ENCODE measurements around the gene SMURF2. TPM values are rescaled to one million over a fixed set of nuclear protein-coding genes. Genes with fewer than 3 reads are reported as not detected.

Gene SMURF2
- total and polyA plus RNA-seq, 4 donors = 9.9 to 85.6 (median 22.5) TPM

DNA sequence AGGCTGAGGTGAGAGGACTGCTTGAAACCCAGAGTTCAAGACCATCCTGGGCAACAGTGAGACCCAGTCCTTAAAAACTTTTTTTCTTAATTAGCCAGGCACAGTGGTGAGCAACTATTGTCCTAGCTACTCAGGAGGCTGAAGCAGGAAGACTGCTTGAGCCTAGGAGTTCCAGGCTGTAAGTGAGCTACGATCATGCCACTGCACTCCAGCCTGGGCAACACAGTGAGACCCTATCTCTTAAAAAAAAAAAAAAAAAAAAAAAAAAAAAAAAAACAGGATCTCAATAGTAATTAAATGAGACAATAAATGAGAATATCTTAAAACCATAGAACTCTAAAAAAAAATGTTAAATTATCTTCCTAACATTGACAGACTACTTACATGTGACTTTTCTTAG is 14.3 kb downstream of the SMURF2 start:
- Histone ChIP-seq H3K9me3 (ENCODE audit: control insufficient read depth in 4 of 4, insufficient read depth in 3 of 4, low read length in 3 of 4) (no peaks in the 10 kb centered on the region), H3K4me1 (ENCODE audit: control insufficient read depth in 5 of 5, insufficient read depth in 5 of 5, low read length in 5 of 5) (peaks cover 0 to 6% (median 0%) of the 10 kb centered on the region in 5 donors), H3K9ac (ENCODE audit: insufficient read depth in 1 of 2, low read length in 2 of 2) (no peak overlapping the region), H3K27ac (ENCODE audit: low read depth in 1 of 2, low read length in 1 of 2) (no peak overlapping the region), H3K27me3 (ENCODE audit: control insufficient read depth in 3 of 3, insufficient read depth in 3 of 3, low read length in 2 of 3) (no peaks in the 10 kb centered on the region), H3K36me3 (ENCODE audit: control insufficient read depth in 4 of 4, insufficient read depth in 4 of 4, low read length in 4 of 4) (peaks cover 0 to 4% (median 2%) of the 10 kb centered on the region in 4 donors), H3K4me3 (no peak overlapping the region)
- DNase-seq (no peak), ATAC-seq (ENCODE audit: insufficient read depth, low FRiP score) (no peak)
- WGBS, 2 donors = 91 to 94% methylated on average over 1 of the region's 1 CpG
- TF ChIP-seq, protein P1, sequence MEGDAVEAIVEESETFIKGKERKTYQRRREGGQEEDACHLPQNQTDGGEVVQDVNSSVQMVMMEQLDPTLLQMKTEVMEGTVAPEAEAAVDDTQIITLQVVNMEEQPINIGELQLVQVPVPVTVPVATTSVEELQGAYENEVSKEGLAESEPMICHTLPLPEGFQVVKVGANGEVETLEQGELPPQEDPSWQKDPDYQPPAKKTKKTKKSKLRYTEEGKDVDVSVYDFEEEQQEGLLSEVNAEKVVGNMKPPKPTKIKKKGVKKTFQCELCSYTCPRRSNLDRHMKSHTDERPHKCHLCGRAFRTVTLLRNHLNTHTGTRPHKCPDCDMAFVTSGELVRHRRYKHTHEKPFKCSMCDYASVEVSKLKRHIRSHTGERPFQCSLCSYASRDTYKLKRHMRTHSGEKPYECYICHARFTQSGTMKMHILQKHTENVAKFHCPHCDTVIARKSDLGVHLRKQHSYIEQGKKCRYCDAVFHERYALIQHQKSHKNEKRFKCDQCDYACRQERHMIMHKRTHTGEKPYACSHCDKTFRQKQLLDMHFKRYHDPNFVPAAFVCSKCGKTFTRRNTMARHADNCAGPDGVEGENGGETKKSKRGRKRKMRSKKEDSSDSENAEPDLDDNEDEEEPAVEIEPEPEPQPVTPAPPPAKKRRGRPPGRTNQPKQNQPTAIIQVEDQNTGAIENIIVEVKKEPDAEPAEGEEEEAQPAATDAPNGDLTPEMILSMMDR (IDR thresholded peaks at IDR 0.05; ENCODE audit: control extremely low read depth, extremely low read depth) = no peak

DNA sequence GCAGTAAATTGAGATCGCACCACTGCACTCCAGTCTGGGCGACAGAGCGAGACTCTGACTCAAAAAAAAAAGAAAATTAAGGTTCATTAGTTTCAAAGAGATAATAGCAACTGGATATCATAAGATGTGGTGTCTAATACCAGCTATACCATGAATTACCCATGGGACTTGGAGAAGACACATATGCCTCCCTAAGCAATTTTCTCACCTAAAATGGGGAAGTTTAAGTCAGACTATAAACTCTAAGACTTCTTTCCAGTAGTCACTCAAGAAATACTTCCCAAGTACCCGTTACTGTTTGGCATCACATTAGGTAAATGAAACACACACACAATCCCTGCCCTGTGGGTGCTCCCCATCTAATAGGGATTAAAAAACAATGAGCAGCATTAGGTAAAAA is 22.6 kb downstream of the SMURF2 start:
- Histone ChIP-seq H3K27ac (ENCODE audit: low read depth in 1 of 2, low read length in 1 of 2) (no peak overlapping the region), H3K4me3 (no peak overlapping the region), H3K4me1 (ENCODE audit: control insufficient read depth in 5 of 5, insufficient read depth in 5 of 5, low read length in 5 of 5) (peaks cover 0 to 7% (median 0%) of the 10 kb centered on the region in 5 donors), H3K9me3 (ENCODE audit: control insufficient read depth in 4 of 4, insufficient read depth in 3 of 4, low read length in 3 of 4) (no peaks in the 10 kb centered on the region), H3K27me3 (ENCODE audit: control insufficient read depth in 3 of 3, insufficient read depth in 3 of 3, low read length in 2 of 3) (no peaks in the 10 kb centered on the region), H3K9ac (ENCODE audit: insufficient read depth in 1 of 2, low read length in 2 of 2) (no peak overlapping the region), H3K36me3 (ENCODE audit: control insufficient read depth in 4 of 4, insufficient read depth in 4 of 4, low read length in 4 of 4) (peaks cover 0 to 5% (median 2%) of the 10 kb centered on the region in 4 donors)
- TF ChIP-seq, protein P1 (IDR thresholded peaks at IDR 0.05; ENCODE audit: control extremely low read depth, extremely low read depth) = no peak
- WGBS, 2 donors = 88 to 90% methylated on average over 4 of the region's 4 CpGs
- DNase-seq (no peak), ATAC-seq (ENCODE audit: insufficient read depth, low FRiP score) (no peak)

DNA sequence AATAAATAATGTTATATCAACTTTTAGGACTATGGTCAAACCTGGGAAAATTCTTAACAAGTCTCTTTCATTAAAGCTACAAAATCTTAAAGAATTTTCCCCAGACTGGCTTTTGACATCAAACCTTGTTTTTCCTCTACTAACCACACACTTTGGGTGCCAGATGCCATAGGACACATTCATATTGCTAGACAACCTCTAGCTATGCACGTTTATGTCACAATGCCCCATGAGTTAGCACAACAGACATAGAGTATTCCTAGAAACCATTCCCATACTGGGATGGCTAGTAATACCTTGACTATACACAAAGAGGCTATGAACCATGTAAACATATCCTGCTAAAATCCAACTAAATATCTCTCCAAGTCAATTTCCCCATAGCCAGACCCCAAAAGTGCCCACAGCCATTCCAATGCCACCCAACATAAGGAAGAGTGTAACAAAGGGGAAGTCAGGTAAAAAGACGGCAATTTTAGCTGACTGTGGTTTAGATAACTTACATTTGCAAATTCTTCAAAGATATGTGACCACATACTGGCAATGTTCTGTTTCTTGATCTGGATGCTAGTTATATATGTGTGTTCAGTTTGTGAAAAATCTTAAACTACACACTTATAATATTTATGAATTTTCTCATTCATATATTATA is 23.4 kb downstream of the SMURF2 start:
- DNase-seq (no peak), ATAC-seq (ENCODE audit: insufficient read depth, low FRiP score) (no peak)
- Histone ChIP-seq H3K9me3 (ENCODE audit: control insufficient read depth in 4 of 4, insufficient read depth in 3 of 4, low read length in 3 of 4) (no peaks in the 10 kb centered on the region), H3K9ac (ENCODE audit: insufficient read depth in 1 of 2, low read length in 2 of 2) (no peak overlapping the region), H3K4me1 (ENCODE audit: control insufficient read depth in 5 of 5, insufficient read depth in 5 of 5, low read length in 5 of 5) (peaks cover 0 to 9% (median 0%) of the 10 kb centered on the region in 5 donors), H3K4me3 (no peak overlapping the region), H3K36me3 (ENCODE audit: control insufficient read depth in 4 of 4, insufficient read depth in 4 of 4, low read length in 4 of 4) (peaks cover 0 to 3% (median 1%) of the 10 kb centered on the region in 4 donors), H3K27me3 (ENCODE audit: control insufficient read depth in 3 of 3, insufficient read depth in 3 of 3, low read length in 2 of 3) (no peaks in the 10 kb centered on the region), H3K27ac (ENCODE audit: low read depth in 1 of 2, low read length in 1 of 2) (no peak overlapping the region)
- TF ChIP-seq, protein P1 (IDR thresholded peaks at IDR 0.05; ENCODE audit: control extremely low read depth, extremely low read depth) = no peak
- 31 to 53% methylated on average over 2 of the region's 2 CpGs for WGBS, 2 donors

Data from lung (tissue), 12 donors.